Measurements from ENCODE around the gene RAB39B.
"Not testable (repeated sequence)": the region's sequence is repeated elsewhere in the genome, so short reads cannot be mapped to it uniquely, and the experiment has no call there.

Gene RAB39B, protein sequence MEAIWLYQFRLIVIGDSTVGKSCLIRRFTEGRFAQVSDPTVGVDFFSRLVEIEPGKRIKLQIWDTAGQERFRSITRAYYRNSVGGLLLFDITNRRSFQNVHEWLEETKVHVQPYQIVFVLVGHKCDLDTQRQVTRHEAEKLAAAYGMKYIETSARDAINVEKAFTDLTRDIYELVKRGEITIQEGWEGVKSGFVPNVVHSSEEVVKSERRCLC

DNA sequence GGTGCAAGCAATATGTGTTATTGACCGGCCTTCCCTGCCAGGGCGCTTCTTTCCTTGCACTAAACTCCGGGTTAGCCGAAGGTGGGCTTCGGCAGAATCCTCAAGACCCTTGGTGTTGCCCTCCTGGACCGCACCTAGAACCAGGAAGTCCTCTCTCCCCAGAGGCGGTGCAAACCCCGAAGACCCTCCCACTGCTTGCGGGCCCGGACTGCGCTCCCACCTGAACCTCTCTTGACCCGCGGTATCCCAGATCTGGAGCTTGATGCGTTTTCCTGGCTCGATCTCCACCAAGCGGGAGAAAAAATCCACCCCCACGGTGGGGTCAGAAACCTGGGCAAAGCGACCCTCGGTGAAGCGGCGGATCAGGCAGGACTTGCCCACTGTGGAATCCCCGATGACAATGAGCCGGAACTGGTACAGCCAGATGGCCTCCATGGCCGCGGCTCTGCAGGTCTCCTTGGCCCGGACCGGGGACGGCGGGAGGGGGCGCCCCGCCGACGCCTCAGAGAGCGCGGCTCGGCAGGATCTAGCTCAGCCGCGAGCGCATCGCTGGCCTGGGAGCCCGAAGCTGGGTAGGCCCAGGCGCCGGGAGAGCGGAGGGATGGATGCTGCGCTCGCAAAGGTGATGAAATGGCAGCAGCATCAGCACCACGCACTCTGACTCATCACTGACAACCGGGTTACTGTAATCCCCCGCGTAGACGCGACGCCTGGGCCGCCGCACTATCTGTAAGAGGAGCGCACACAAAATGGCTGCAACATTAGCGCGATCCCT, at the start of gene RAB39B:
Gene RAB39B, minus strand, starts transcription at position 638 of the 775 bp plus-strand sequence. Its CDS starts 203 bp downstream, at position 435.
- peak; percentile 38 for DNase-seq (ENCODE audit: low read depth)

DNA sequence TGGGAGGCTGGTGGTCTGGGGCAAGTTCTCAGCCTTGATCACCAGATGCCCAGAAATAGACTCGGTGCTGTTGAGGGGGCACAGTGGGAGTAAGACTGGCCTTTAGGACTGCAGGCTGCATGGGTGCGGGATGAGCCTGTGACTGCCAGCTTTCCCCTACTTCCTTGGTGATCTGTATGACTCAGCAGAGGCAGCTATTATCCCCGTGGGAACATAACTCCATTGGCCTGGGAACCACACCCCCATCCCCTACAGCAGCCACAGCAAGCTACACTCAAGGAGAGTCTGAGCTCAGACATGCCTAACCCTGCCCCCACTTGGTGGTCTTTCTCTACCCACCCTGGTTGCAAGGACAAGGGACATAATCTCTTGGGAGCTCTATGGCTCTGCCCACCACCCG, 49.5 kb upstream of the RAB39B start:
- DNase-seq (ENCODE audit: low read depth) = no peak

DNA sequence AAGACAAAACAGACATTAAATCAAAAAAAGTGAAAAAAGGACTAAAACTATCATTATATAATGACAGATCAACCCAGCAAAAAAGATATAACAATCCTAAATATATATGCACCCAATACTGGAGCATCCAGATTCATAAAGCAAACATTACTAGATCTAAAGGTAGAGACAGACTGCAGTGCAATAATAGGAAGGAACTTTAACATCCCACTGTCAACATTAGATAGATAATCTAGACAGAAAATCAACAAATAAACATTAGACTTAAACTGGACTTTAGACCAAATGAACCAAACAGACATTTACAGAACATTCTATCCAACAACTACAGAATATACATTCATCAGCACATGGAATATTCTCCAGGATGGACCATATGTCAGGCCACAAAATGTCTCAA, 29.5 kb upstream of the RAB39B start:
- DNase-seq (ENCODE audit: low read depth) = no peak

DNA sequence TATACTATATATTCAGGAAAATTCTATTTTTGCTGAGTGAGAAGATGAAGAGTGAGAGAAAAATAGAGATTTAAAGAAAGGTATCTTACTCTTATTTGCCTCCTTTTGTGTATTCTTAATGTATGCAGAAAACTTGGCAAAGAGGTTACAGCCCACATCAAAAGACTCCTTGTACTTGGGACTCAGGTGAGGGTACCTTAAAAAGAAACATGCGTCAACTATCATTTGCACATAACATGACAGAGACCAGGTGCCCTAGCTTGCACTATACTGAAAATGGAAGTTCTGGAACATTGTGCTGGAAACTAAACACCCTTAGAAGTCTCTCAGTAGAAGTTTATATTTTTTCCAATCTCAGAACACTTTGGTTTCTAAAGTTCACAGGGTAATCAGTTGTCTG, 15.6 kb upstream of the RAB39B start:
- no peak for DNase-seq (ENCODE audit: low read depth)

DNA sequence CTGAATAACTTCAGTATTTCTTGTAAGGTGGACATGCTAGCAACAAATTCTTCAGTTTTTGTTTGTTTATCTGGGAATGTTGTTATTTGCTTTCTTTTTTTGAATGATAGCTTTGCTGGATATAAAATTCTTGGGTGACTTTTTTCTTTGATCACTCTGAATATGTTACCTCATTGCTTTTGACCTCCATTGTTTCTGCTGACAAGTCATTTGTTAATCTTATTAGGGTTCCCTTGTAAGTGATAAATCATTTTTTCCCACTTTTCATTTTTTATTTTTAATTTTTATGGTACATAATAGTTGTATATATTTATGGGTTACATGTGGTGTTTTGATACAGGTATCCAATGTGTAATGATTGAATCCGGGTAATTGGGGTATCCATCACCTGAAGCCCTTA, 6.7 kb upstream of the RAB39B start:
- no peak for DNase-seq (ENCODE audit: low read depth)

DNA sequence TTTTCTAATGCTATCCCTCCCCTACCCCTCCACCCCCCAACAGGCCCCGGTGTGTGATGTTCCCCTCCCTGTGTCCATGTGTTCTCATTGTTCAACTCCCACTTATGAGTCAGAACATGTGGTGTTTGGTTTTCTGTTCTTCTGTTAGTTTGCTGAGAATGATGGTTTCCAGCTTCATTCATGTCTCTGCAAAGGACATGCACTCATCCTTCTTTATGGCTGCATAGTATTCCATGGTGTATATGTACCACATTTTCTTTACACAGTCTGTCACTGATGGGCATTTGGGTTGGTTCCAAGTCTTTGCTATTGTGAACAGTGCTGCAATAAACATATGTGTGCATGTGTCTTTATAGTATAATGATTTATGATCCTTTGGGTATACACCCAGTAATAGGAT, 3.7 kb upstream of the RAB39B start:
- DNase-seq (ENCODE audit: low read depth) = not testable (repeated sequence)

DNA sequence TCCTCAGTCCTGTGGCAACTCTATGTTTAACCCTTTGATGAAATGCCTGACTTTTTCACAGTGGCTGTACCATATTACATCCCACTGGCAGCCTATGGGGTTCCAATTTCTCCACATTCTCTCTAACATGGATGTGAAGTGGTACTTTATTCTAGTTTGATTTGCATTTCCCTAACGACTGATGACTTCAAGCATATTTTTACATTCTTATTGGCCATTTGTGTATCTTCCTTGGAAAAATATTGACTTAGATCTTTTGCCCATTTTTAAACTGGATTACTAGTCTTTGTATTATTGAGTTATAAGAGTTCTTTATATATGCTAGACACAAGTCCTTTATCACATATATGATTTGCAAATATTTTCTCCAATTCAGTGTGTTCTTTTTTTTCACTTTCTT, 2.1 kb upstream of the RAB39B start:
- no peak for DNase-seq (ENCODE audit: low read depth)

DNA sequence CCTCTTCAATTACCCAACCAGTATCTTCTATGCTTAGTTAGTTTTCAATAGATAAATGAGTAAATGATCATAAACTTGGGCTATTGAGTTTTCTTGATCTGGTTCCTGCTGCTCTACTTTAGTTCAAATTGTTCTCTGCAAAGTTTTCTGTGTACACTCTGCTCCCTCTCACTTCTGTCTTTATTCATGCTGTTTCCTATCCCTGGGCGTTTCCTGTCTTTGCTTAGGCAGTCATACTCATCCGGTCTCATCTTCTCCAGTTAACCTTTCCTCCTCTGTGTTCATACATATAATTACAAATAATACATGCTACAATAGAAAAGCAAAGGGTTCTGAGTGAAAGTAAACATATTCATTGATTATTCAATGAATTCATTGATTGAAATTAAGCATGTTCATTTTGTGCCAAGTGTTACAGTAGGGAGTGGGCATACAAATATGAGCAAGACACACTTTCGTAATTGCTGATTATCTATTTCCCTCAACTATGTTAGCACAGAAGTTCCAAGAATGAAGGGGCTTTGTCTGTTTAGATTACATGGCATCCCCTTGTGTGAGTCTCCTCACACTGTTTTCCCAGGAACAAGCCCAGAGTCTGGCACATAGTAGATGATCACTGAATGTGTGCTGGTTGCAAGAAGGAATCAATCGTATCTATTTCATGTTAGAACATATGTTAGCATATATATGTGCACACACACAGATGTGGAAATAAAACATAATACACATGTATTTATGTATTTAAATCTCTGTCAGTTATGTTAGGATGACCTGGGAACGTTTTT, 1.1 kb downstream of the RAB39B start:
- DNase-seq (ENCODE audit: low read depth) = no peak

DNA sequence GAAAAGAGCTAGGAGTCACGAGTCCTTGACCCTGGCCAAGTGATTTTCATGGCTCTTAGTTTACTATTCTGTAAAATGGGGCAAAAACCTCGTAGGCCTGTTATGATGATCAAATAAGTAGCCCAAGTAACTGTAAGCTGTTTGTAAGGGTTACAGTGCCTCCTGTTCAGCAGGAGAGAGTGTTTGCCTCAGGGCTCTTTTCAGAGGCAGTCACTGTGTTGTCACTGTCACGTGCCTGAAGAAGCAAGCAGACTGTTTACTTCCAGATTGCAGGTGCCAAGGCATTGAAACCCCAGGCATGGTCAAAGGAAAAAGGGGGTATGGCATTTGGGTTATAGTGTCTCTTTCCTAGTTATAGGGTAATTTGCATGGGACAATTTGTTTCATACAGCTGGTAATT, 4.5 kb downstream of the RAB39B start:
- no peak for DNase-seq (ENCODE audit: low read depth)

DNA sequence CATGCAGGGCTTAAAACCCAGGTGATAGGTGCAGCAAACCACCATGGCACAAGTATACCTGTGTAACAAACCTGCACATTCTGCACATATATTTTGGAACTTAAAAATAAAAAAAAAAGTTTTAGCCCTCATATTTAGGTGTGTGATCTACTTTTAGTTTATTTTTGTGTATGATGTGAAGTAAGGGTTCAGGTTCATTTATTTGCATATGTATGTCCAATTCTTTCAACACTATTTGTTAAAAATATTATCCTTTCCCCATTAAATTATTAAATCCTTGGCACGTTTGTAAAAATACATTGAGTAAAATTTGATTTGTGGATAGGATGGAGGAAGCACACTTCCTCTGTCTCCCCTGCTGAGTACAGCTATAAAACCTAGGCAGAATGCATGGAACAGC, 12.9 kb downstream of the RAB39B start:
- no peak for DNase-seq (ENCODE audit: low read depth)

DNA sequence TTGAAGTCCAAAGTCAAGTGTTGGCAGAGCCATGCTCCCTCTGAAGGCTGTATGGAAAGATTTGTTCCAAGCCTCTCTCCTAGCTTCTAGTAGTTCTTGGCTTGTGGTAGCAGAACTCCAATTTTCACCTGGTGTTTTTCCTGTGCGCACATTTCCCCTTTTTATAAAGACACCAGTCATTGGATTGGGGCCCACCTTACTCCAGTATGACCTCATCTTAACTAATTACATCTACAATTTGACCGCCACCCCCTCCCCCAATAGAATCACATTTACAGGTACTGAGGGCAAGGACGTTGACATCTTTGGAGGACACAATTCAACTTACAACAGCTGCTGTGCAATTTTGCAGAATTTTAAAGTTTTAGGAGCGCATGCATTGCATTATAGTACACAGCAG, 16.8 kb downstream of the RAB39B start:
- no peak for DNase-seq (ENCODE audit: low read depth)

DNA sequence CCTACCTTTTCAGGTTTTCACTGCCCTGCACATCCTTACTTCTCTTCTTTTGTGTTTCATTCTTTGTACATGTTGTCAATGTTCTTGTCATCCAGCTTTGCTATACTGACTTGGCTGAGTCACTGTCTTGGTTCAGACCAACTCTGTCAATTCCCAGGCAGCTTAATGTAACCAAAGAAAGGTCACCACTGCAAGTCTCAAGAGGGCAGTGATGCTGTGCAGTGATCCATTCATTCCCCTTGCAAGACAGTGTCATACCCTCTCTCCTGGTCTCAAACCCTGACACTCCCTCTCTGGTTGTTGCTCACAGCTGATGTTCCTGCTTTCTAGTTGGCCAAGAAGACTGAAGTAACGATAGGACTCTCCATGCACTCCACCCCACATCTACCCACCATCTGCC, 17.5 kb downstream of the RAB39B start:
- DNase-seq (ENCODE audit: low read depth) = no peak

DNA sequence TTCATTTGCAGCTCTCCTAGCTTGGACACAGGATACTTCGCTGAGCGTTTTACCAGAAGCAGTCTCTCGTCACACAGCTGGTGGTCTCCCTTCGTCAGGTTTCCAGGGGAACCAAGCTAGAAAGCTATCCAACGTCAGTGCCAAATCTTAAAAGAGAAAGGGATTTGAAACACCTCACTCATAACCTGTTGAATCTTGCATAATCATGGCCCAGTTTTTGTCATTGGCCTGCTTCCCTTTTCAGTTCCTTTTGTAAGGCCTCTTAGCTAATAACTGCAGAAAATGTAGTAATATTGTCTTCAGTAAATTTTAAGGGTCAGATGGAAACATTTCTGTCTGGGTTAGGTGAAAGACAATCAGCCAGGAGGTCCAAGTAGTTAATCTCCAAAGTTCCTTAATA, 22.0 kb downstream of the RAB39B start:
- no peak for DNase-seq (ENCODE audit: low read depth)

DNA sequence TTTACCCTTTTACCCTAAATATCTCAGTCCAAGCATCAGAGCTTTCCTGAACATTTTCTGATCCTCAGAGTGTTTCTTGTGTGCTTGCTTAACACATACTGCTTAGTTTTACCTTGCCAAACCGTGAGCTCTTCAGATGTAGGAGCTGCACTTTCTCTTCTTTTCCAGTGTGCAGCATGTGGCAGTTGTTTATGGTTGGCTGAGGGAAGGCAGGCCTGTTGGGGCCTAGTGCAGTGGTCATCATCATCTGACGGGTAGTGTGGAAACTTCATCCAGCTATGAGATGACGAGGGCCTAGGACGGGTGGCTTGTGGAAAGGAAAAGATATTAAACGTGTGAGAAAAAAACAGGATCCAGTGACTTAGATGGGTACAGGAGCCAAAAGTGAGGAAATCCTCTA, 26.6 kb downstream of the RAB39B start:
- DNase-seq (ENCODE audit: low read depth) = no peak

DNA sequence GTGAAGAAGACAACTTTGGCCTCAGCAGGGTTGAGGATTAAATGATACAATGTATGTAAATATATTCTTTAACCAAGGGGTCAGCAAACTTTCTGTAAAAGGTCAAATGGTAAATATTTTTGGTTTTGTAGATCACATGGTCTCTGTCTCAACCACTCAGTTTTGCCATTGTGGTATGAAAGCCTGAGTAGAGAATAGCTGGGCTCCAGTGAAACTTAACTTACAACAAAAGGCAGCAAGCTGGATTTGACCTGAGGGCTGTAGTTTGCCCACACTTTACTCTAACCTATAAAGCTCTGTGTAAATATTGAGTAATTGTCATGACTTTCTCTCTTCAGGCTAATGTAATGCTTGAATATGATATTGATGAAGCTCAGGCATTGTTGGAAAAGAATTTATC, 28.4 kb downstream of the RAB39B start:
- DNase-seq (ENCODE audit: low read depth) = no peak

DNA sequence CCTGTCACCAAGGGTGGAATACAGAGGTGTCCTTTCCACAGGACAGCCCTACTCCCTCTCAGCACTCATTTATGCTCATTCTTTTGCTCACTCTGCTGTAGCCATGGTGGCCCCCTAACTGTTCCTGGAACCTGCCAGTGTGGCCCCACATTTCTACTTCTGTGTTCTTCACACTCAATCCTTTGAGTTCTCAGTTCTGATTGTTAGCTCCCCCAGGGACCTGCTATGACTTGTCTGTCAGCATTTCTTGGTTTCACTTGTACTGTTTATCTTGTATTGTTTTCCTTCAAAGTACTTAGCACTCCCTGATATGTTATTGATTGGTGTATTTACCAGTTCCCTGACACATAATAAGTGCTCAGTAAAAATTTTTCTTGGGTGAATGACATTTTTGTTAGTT, 33.1 kb downstream of the RAB39B start:
- DNase-seq (ENCODE audit: low read depth) = no peak

DNA sequence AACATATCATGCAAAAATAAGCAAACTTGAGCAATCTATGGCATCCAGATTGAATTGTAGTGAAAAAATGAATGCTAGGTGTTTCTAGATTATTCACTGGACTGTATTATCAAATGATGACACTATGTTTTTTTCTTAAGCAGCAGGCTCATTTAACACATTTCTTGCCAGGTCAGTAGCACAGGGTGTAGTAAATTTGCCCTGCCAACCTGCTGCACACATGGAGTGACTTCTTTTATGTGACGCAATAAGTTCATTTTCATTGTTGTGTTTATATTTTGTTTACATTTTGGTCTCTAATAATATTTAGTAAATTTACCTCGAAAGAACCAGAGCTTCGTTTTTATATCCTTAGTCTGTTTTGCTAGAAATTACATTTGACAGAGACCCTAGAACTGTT, 38.5 kb downstream of the RAB39B start:
- DNase-seq (ENCODE audit: low read depth) = no peak

DNA sequence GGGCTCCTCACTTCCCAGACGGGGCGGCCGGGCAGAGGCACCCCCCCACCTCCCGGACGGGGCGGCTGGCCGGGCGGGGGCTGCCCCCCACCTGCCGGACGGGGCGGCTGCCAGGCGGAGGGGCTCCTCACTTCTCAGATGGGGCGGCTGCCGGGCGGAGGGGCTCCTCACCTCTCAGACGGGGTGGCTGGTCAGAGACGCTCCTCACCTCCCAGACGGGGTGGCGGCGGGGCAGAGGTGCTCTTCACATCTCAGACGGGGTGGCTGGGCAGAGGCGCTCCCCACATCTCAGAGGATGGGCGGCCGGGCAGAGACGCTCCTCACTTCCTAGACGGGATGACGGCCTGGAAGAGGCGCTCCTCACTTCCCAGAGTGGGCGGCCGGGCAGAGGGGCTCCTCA, 40.5 kb downstream of the RAB39B start:
- DNase-seq (ENCODE audit: low read depth) = not testable (repeated sequence)

DNA sequence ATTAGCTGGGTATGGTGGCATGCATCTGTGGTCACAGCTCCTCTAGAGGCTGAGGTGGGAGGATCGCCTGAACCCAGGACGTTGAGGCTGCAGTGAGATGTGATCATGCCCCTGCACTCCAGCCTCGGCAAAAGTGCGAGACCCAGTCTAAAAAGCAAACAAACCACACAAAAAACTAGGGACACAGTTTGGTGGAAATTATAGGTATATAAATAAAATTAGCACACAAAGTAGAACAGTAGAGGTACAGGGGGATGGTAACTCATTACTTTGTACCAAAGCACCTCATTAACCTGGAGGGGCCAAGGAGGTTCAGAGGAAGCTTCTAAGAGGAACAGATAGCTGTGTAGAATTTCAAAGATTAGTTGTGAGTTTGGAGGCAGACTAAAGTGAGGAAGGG, 42.9 kb downstream of the RAB39B start:
- no peak for DNase-seq (ENCODE audit: low read depth)

DNA sequence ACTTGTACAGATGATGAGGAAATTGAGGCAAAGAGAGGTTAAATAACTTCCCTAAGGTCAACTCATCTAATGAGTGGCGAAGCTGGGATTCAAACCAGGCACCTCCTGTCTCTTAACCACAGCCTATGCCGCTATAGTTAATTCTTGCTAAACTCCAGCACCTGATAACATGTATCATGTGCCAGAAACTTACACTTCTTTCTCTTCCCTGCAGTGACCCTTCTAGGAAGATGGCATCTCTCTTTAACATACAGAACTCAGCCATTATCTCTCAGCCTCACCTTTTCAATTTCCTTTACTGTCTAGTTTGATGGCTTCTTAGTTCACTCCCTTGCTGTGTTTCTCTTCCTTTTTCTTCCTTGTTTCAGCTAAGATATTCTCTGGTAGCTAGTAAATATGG, 45.5 kb downstream of the RAB39B start:
- DNase-seq (ENCODE audit: low read depth) = no peak

DNA sequence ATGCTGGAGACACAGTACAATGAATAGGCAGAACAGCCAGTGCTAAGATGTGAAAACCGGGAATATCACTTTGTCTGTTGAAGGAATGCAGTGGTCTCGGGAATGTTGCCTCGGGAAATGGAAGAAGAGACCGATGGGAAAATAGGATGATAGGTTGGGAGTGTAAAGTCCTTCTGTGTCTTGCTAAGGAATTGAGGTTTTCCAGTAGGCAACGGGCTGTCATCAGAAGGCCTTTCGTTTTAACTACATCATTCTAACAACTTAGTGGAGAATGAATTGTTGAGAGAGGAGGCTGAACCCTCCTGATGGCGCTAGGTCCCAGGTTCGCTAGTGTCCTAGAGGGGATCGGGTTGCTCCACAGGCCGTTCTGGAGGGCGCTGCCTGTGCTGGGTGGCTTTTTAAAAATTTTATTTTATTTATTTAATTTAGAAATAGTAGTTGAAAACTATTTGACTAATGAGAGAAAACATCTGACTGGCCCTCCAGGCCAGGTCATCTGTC, 47.3 kb downstream of the RAB39B start:
- no peak for DNase-seq (ENCODE audit: low read depth)

DNA sequence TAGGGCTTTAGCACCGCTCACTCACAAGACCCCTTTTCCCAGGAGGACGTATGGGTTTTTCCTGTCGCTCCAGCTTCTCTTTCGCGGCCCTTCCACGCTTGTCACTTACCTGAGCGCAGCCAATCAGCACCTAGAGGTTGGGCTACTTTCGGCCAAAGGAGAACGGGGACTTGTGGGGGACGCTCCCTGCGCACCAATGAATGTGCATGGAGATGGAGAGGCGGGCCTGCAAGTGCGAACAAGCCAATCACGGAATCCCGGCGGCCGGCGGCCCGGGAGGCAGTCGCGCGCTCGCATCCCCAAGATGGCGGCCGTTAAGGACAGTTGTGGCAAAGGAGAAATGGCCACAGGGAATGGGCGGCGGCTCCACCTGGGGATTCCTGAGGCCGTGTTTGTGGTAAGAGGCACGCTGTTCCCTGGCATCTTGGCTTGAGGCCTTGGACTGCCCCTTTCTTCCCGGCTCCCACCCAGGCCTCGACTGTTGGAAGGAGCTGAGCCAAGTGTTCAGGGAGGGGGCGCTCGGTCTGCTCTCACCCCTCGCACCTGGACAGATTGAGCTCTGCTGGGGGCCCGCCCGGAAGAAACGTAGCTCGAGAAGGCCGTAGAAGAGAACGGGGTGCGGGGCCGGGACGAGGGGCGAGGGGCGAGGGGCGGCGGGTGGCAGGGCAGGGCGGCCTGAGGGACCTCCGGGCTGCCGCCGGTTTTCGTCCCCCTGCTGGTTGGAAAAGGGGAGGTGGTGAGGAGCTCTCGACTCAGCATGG, 47.9 kb downstream of the RAB39B start, which contains the start of gene VBP1:
Gene VBP1, plus strand, starts transcription at position 282 of the 761 bp plus-strand sequence. Its CDS starts 23 bp downstream, at position 305.
- DNase-seq (ENCODE audit: low read depth) = peak; percentile 94
